Frontal cortex (tissue), 4 donors: ENCODE data around the gene PARM1. TPM values are rescaled to one million over a fixed set of nuclear protein-coding genes. Genes with fewer than 3 reads are reported as not detected.

Experiments used
- DNase-seq, 2 donors: peaks; one replicate each; pipeline ENCODE4 v3.0.0; 2012; ENCODE audit warnings: low spot score in 2 of 2
- FAIRE-seq: peaks from 2 replicates; lab custom pipeline; 2012; peaks lifted over from hg19 to GRCh38; lab: Jason Lieb, UNC
- total RNA-seq: library from RNA; depleted of rRNA; stranded (reverse); fragments of >200 nt; gene quantifications from one replicate; pipeline ENCODE4 v1.2.3, GENCODE V29; 2014
- donor health status: control.
- donor health status: control.
- donor health status: control.

The PARM1 gene
- total RNA-seq, 1 donor from 2014 or later = 7.3 TPM

DNA sequence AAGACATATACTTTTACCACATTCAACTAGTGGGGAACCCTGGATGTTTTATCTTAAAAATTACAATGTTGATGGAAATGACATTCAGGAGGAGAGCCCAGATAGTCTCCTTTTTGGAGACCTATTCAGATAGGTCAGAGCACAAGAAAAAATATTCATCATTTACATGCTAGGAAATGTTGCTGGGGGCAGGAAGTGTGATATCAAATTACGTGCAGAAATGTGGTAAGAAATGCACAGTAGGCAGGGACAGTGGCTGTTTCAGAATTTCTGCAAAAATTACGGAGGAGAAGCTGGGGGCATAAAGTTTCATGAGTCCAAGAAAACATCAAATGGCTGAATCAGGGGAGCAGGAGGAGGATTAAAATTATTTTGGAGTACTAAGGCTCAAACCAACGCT, 8.2 kb downstream of the PARM1 start:
- DNase-seq = no peak
- no peak for FAIRE-seq

DNA sequence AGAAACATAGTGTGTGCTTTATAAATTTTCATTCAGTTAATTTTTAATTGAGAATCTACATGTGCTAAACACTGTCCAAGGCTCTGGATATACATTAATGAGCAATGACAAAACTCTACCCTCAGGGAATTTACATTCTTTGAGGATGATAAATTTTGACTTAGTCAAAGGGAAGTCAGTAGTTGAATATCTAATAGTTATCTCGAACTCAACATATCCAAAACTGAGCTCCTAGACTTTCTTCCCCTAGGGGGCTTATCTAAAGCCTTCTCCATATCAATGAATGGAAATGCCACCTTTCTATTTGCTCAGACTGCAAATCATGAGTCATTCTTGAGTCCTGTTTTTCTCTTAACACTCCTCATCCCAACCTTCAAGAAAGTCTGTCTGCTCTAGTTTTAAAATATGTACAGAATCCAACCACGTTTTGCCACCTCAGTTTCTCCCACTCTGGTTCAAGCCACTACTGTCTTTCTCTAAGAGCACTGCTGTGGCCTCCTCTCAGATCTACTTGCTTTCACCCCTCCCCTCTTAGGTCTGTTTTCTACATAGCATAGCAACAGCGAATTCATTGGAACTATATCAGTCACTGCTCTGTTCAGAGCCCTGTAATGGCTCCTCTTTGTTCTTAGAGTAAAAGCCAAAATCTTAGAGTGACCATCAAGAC, 9.5 kb downstream of the PARM1 start:
- FAIRE-seq (no peak), DNase-seq (no peak)

DNA sequence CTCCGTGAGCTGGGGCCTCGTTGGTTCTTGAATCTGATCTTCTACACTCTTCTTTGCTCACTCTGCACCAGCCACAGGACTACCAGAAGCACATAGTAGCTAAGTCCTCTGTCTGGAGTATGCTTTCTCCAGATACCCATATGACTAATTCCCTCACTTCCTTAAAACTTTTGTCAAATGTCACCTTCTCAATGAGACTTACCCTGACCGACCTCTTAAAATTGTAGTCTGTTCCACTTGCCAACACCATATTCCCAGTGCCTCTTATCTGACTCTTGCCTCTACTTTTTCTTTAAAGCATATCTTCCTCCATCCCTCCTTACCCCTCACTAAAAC, 10.0 kb downstream of the PARM1 start:
- DNase-seq (no peak), FAIRE-seq (no peak)

DNA sequence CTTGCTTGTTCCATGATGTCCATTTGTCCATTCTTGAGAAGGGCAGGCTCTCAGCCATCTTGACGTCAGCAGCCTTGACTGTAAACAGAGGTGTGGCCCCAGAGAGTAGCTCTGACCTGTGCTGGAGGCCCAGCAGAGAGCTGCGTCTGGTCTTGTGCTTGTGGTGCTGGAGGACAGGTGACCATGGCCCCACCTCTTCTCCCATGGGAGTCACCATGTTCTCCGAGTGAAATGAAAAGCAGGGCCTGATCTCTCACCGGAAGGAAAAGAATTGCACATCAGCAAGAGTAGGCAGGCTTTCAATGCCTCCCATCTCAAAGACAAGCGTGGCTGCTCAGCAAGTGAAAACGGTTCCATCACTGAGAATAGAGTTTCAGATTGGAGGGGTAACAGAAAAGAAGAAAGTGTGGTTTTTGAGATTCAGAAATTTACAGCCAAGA, 11.5 kb downstream of the PARM1 start:
- FAIRE-seq = no peak
- no peak for DNase-seq

DNA sequence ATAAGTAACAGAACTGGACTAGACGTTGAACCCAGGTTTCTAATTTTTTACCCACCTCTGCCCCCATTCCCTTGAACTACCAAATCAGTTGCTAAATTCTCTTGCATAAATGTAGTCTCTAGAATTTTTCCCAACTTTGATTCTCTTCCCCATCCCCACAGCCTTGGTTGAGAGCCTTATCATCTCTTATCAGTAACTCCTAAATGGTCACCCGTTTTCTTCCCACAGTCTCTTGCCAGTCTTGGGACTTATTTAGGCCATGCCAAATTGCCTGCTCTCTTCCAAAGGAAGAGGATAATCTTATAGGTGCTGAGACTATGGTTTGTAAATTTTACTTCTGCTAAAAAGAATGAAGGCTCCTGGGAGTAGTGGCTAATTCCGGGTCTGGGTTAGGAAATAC, 13.3 kb downstream of the PARM1 start:
- DNase-seq (no peak), FAIRE-seq (no peak)

DNA sequence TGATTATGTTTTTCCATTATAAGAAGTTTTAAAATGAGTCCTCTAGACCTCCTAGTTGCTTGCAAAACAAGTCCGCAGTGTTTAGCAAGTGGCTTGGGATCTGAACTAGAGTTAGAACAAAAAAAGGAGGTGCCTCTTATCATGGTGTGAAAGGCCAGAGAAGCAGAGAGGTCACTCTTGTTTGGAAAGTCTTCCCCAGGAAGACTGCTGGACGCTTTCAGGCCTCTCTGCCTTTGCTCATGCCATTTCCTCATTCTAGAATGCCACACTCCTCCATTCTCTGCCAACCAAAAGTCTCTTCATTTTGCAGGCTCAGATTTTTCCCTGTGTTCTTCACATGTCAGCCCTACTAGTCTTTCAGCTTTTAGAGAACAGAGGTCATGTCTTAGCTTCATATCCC, 14.9 kb downstream of the PARM1 start:
- no peak for FAIRE-seq
- DNase-seq = no peak

DNA sequence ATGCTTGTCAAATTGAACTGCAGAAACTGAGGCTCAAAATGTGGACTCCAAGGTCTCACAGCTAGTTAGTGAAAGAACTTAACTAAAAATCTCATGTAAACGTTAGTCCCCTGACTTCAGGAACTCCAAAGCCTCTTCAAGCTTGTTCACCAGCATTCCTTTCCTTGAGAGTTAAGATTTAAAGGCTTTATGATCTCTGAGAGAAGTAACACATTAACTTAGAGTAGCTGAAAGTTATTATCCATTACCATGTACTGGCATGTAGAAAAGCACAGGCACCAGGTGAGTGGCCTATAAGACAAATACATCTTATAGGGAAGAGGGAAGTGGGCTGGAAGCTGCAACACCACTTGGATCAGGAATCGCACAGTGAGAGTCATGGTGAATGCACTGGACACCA, 15.3 kb downstream of the PARM1 start:
- DNase-seq (no peak), FAIRE-seq (no peak)

DNA sequence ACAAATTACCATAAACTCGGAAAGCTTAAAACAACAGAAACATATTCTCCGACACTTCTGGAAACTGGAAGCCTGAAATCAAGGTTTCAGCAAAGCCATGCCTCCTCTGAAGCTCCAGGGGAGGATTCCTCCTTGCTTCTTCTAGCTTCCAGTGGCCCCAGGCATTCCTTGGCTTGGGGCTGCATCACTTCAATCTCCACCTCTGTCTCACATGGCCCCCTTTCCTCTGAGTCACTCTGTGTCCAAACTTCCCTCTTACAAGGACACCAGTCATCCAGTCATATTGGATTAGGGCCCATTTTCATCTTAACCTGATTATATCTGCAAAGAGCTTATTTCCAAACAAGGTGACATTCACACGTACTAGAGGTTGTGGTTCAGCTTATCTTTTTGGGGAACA, 17.3 kb downstream of the PARM1 start:
- FAIRE-seq (no peak), DNase-seq (no peak)

DNA sequence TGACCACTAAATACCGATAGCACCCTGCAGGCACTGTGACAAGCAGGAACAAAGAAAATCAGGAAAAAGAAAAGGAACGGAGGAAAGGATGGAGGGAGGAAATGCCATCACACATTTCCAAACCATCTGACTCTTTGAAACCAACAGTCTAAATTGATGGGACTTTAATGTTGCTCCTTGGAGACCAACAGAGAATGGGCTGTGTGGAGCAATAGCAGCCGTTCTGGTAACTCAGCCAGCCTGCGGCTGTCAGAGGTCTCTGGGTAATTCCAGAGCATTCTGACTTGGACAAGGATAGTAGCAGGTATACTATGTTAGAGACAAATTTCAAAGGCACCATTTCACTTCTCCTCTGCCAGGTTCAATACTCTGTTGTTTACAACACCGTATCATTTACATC, 18.0 kb downstream of the PARM1 start:
- FAIRE-seq (no peak), DNase-seq (no peak)

DNA sequence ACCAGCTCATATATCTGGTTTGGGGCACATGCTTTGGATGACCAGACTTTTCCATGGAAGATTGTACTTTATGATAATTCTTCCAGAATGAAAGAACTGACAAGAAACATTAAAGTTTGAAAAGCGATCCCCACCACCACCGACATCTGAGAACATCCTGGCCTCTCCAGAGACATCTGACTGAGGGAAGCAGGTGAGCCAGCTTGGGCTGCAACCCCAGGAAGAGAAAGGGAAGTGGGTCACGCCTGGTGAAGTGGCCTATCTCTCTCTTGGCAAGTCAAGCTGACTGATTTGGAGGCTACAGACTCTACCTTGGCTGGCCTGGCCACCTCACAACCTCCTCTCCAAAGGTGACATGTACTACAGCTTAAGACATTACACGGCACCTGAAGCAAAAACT, 20.7 kb downstream of the PARM1 start:
- no peak for DNase-seq
- FAIRE-seq = no peak

DNA sequence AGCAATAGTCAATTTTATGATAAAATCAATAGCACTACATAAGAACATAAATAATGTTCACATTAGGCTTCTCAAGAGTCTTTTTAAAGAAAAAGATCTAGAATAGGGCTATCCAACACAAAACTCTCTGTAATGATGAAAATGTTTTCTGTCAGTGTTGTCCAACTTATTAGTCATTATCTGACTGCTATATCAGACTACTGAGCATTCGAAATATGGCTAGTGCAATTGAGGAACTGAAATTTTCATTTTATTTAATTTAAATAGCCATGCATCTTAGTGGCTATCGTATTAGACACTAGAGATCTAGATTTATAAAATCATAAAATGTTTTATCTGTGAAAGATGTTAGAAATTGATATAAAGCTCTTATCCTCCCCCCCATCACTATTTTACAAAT, 26.0 kb downstream of the PARM1 start:
- DNase-seq (no peak), FAIRE-seq (no peak)

DNA sequence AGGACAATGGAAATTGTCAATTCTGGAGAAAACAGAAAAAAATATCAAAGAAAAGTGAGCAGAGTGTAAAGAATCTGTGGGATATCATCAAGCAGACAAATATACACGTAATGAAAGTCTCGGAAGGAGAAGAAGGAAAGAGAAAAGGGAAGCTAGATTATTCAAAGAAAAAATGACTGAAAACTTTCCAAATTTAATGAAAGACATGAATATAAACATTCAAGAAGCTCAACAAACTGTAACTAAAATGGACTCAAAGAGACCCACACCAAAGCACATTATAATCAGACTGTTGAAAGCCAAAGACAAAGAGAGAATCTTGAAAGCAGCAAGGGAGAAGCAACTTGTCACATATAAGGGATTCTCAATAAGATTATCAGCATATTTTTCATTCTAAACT, 28.3 kb downstream of the PARM1 start:
- no peak for DNase-seq
- FAIRE-seq = no peak

DNA sequence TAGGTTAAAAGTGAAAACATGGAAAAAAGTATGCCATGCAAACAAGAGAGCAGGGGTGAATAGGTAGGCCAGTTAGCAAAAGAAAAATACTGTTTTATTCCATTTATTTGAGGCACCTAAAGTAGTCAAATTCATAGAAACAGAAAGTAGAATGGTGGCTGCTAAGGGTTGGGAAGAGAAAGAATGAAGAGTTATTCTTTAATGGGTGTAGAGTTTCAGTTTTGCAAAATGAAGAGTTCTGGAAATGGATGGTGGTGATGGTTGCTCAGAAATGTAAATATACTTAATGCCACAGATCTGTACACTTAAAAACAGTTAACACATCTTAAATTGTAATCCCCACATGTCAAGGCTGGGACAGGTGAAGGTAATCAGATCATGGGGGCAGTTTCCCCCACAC, 29.7 kb downstream of the PARM1 start:
- no peak for FAIRE-seq
- no peak for DNase-seq

DNA sequence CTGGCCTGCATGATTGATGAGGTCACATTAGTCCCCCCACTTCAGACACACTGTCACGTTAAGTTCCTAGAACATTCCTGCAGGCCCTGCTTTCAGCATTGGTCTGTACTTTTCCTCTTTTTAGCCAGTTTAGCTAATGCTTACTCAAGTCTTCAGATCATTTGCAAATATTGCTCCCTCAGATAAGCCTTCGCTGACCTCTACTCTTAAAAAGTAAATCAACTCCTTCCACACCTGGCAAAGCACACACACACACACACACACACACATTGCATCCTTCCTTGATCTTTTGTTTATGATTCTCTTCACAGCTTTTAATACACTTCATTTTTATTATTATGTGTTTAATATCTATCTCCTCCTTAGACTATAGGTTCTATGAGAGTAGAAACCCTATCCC, 31.4 kb downstream of the PARM1 start:
- DNase-seq (no peak), FAIRE-seq (no peak)

DNA sequence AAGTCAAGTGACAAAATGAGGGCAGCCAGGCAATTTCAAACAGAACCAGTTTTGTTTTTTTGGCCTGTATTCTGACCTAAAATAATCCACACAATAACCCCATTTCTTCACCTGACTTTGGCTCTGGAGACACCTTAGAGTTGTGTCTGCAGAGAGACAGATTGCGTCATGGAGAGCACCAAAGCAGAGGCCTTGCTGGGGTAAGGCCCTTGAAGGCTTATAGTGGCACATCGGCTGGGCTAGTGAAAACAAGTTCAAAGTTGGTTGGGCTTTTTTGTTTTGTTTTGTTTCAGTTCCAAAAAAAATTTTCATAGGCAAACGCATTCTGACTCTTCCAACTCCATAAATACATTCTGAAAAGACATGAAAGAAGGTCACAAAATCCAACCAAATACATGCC, 34.4 kb downstream of the PARM1 start:
- DNase-seq (no peak), FAIRE-seq (no peak)

DNA sequence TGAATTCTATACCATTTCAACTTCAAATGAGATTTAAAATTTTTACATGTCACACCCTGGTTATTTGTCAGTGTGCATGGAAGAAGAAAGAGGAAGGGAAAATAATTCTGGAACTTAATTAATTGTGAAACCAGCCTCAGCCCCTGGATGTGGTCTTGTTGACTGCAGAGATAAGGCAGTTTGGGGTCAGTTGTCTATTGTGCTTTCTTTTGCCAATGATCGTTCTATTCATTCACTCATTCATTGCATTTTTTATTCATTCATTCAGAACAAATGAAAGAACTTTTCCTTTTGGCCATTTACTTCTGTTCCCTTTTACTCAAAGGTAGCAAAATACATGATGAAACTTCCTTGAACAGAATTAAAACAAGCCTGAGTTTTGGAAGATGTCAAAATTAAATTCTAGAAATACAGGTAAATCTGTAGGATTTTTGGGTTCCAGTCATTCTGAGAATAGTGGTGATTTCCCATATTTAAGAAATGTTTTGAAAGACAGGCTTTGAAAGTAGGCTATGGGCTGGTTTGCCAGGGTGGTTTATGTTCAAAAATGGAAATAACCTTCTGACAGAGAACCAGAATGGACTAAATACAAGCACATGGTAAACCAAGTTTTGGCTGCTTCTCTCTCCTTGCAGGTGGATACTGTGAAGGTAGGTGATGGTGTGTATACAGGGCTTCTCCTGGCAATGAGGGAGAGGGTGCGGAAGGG, 35.7 kb downstream of the PARM1 start:
- no peak for DNase-seq
- FAIRE-seq = no peak

DNA sequence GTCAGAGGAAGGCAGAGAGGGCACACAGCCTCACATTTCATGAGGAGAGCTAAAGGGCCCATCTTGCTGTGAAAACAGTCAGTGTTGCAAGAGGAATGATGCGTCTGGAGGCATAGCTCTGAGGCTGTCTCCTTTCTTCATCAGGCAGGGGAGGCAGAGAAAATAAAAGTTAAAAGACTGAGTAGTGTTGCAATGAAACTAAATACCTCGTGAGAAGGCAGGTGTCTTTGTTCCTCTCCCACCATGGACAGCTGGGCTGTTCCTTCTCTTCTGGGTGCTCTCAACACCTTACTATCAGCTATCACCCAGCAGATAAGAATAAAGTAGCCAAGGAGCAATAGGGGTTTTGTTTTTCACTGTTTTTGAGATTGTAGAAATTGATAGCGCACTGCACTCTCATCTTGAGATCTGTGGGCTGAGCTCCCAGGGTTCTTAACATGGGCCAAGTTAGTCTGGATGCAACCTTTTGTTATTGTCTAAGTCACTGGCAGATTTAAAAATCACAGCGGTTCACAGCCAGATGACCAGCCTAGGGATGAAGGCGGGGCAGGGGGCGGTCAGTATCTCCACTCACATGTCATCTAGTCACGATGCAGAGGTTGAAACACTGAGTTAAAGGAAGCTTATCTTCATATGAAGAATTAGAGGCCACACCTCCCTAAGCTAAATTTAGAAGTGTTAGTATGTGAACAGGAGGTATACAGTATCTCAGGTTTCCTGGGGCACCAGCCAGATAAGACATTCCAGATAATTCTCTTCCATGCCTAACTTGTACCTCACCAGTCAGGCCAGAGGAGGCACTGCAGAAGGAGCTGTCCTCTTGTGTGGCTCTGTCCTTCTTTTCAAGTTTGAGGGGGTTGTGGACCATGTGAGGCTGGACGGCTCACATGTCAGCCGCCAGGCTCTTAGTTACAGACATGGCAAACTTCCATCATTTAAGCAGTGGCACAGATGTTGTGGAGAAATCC, 36.9 kb downstream of the PARM1 start:
- no peak for FAIRE-seq

DNA sequence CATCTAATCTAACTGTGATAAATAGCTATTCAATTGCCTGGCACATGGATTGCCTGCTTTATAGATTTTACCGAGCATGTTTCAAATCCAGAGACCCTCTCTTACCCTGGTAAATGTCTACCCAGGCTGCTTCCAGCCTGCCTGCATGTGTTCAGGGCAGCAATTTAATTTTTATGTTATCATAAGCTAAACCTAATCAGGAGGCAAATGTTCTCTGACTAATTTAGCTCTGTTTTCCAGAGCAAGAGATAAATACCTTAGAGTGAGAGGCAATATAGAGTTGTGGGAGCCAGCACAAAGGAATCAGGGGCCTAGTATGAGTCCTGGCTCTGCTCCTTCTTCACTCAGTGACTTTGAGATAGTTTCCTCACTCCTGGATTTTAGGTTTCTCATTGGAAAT, 37.7 kb downstream of the PARM1 start:
- no peak for DNase-seq
- no peak for FAIRE-seq

More for the DNA sequence above, 36.9 kb downstream of the PARM1 start:
- no peak for DNase-seq

DNA sequence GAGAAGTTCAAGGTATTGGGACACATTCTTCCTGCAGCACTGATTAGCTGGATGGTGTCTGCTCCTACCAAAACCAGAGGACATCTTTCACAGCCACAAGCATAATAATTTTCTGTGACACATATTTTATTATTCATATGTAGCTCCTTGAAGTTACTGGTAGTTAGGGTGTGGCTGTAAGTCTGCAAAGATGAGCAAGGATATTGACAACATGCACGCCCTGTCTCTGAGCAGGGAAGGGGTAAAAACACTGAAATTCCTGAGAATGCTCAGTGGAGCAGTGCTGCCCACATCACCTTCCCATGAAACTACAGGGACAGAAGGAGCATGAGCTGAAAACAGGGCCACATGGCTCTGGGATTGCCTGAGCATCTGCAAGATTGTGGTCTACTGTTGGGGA, 38.9 kb downstream of the PARM1 start:
- DNase-seq (no peak), FAIRE-seq (no peak)

DNA sequence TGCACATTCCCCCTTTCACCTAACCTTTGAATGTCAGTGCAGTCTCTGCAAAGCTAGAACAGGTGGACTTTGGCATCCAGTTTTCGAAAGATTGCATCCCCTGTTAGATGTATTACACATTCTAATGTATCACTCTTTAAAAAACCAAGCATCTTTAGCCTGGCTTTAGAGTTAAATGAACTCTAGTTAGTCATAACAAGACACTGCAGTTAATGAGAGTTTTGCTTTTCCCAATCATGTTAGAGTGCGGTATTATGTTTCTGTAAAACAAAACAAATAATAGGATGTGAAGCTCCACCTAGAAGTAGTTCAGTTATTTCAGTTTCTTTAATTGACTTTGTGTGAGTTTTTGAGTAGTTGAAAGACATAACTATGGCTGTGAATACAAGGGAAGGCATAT, 42.2 kb downstream of the PARM1 start:
- no peak for FAIRE-seq
- no peak for DNase-seq
